Measurements from ENCODE around the gene TEDC1.

Gene TEDC1

DNA sequence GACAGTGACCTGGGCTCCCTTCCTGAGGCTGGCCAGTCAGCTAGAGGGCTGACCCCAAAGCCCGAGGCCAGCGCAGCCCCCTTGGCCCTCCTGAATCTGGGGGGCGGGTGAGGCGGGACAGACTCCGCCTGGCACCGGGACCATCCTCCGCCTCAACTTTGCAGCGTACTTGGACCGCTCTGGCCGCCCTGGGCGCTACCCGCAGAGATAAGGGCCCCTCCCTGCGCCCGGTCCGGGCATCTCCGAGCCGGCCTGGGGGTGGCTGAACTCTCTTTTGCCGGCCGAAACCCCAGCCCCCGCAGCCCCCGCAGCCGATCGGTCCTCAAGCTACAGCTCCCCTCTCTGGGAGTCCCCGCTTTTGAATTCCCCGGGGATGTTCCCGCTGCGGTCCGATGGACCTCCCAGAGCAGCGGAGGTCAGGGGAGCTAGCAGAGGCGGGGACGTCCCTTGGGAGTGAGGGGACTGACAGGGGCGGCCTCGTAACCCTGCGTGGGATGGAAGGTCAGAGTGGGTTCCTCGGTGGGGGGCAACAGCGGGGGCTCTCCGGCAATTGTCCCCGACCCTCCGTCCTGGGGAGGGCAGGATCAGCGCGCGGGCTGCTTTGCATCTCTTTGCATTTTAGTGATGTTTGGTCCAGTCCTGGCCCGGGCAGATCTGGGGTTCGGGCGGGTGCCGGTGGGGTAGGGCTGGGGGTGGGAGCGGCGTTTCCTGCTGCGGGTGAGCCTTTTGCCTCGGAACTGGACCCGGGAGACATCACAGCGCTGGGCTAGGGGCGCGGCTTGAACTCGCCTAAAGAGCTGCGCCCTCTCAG lies 4.7 kb upstream of the TEDC1 start, which contains the start of gene CRIP1:
Gene CRIP1, plus strand, starts transcription at position 724 of the 811 bp plus-strand sequence. CDS start 374 bp downstream, outside the sequence.
- FAIRE-seq = no peak

- FAIRE-seq = no peak
Measured at GRCh38 chr14:105486974-105487448, 4.0 kb upstream of the TEDC1 start.

DNA sequence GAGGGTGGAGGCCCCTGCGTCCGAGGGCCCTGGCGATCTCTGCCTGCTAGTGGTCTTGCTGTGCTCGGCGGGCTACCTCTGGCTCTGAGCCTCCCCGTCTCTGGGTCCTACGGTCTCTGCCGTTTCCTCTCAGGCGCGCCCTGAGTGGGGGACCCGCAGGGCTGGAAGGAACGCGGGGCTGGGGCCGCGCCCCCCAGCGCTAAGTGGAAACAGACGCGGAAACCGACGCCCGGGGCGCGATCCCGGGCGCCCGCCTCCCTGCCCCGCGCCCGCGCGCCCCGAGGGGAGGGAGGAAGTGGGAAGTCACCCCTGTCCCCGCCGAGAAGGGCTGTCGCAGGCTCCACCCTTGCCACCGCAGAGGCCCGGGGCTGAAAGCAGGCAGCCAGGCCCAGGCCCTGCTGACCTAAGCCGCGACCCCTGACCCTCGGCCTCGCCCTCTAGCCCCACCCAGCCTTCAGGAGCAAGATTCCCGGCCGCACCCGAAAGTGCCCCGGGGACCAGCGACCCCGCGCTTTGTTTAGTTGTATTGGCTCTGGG lies 3.5 kb upstream of the TEDC1 start:
- no peak for FAIRE-seq

- no peak for FAIRE-seq
Measured at GRCh38 chr14:105487986-105488777, 2.9 kb upstream of the TEDC1 start.

- no peak for FAIRE-seq
Measured at GRCh38 chr14:105488781-105489541, 2.1 kb upstream of the TEDC1 start.

DNA sequence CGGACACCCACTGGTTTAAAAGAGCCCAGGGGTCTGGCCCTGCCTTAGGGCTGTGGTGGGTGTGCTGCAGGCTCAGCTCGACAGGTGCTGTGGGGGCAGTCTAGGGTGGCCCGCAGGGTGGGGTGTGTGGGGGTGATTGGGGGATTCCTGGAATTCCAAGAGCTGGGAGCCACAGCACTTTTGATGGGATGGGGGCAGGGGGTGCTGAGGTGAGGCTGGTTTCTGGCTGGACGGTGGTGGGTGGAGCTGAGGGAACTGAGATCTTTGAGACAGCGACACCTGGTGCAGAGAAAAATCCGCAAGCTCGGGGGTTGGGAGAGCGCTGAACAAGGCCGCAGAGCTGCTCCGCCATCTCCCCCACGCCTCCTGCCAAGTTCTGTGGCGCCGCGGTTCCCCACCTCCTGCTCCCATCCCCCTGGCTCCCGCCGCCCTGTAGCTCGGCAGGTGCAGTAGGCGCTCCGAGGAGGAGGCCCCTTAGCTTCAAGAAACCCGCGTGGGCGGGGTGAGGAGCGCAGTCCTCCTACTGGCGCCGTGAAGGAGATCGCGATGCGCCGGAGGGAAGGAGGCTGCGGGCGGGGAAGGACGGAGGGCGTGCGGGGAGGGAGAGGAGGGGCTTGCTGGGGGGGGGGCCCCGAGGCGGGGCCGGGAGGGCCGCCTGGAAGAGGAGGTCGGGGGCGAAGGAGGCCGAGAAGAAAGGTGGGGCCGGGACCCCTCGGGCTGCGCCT lies 1.3 kb upstream of the TEDC1 start:
- FAIRE-seq = no peak

- FAIRE-seq = no peak
Measured at GRCh38 chr14:105490267-105490571, 827 bp upstream of the TEDC1 start.

GRCh38 chr14:105491366-105491973 lies 424 bp downstream of the TEDC1 start:
- FAIRE-seq = no peak

- FAIRE-seq = no peak
Measured at GRCh38 chr14:105492031-105492970, 1.3 kb downstream of the TEDC1 start.

- no peak for FAIRE-seq
Measured at GRCh38 chr14:105492971-105493871, 2.2 kb downstream of the TEDC1 start.

- no peak for FAIRE-seq
Measured at GRCh38 chr14:105493921-105494605, 3.0 kb downstream of the TEDC1 start.

- FAIRE-seq = no peak
Measured at GRCh38 chr14:105494606-105494929, 3.5 kb downstream of the TEDC1 start.

DNA sequence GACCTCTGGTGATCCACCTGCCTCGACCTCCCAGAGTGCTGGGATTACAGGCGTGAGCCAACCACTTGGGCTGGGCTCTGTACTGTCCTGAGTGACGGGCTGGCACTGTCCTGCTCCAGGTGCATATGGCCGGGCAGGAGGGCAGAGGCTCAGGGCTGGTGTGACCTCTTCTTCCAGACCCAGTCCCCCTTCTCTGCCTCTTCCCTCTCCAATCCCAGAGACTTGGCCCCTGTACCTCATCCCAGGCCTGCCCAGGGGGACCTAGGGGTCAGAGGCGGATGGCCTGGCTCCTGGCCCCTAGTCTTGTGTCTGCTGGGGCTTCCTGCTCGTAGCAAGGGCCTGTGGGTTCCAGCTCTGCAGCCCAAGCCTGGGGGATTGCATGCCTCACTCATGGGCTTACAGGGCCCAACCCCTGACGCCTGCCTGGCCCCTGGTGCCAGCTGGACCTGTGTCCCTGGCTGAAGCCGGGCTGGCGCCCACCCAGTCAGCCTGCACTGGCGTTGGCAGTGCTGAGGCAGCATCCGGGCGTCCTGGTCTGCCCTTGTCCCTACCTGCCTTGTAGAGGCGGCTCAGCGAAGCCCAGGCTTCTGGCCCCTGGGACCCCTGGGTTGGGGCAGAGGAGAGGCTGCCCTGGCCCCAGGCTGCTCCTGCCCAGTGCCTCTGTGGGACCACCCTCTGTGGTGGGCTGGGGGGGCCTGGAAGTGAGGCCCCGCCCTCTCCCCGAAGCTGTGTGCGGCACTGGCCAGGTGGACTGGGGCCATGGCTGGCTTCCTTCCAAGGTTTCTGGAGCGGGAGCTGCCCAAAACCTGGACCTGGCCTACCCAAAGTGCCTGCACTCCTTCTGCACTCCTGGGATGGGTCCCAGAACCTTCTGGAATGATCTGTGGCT lies 4.3 kb downstream of the TEDC1 start:
- no peak for FAIRE-seq

DNA sequence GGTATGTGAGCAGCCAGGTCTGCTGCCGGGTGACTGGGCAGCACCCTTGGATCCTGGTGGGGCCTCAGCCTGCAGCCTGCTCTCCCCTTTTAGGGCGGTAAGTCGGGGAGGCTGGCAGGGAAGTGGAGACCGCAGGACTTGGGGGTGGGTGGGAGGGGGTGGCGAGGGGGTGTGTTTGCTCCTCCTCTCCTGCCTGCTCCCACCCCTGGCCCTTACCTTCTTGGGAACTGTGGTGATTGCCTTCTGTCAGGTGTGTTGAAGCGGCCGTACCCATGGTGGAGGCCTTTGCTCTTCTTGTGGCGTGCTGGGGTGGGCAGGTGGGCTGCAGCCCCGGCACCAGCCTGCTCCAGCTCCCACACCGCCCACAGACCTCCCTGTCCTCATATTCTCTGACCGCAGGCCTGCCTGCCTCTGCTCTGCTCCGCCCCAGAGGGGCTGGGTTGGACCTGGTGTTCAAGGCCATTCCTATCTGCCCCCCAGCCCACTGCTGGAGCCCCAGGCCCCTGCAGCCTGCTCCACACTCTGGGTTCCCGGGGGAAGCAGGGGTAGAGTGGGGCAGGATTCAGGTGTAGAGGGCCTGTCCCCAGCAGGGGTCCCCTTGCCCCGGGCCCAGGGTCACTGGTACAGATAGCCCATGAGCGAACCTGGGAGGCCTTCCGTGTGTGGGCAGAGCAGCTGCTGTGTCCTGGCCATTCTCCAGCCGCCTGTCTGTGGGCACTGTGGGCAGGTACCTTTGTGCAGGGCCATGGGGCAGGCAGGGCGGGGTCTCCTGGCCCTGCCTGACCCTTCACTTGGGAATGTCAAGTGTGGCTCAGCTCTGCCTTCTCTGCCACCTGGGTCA lies 5.2 kb downstream of the TEDC1 start:
- FAIRE-seq = no peak

GRCh38 chr14:105496831-105497591 lies 6.0 kb downstream of the TEDC1 start:
- FAIRE-seq = no peak

Measured in islet of Langerhans (tissue), 1 donor.